Liver (tissue), 3 donors: Measurements from ENCODE around the gene USP35.

Experiments
- ATF3 ChIP-seq: IDR thresholded peaks from 2 replicates; pipeline ENCODE4 v1.6.1; 2016; ENCODE audit warnings: antibody characterized with exemption
- CTCF ChIP-seq: fragments of 150-350 bp; IDR thresholded peaks from 2 replicates; pipeline ENCODE4 v1.5.1; 2017; ENCODE audit warnings: improper control_type of control experiment, low read depth, low read length; ENCODE audit not compliant: missing input control
- EGR1 ChIP-seq, 2 donors: IDR thresholded peaks; 2 replicates each; pipeline ENCODE4 v1.6.1; 2016 to 2018; ENCODE audit warnings: antibody characterized with exemption in 2 of 2, low read depth in 2 of 2
- FOXA1 ChIP-seq: IDR thresholded peaks from 2 replicates; pipeline ENCODE4 v1.6.1; 2016; ENCODE audit warnings: antibody characterized with exemption
- GABPA ChIP-seq, 2 donors: IDR thresholded peaks in 1 of 2; conservative IDR thresholded peaks in 1 of 2; 2 replicates each; pipeline ENCODE4 v1.6.1; 2016; ENCODE audit warnings: antibody characterized with exemption in 2 of 2, mild to moderate bottlenecking in 1 of 2, moderate library complexity in 1 of 2
- HNF4A ChIP-seq, 2 donors: conservative IDR thresholded peaks; 2 replicates each; pipeline ENCODE4 v1.6.1; 2016; ENCODE audit warnings: antibody characterized with exemption in 2 of 2, mild to moderate bottlenecking in 2 of 2
- RAD21 ChIP-seq, 2 donors: IDR thresholded peaks; 2 replicates each; pipeline ENCODE4 v1.6.1; 2016; ENCODE audit warnings: antibody characterized with exemption in 2 of 2, mild to moderate bottlenecking in 2 of 2
- REST ChIP-seq: IDR thresholded peaks from 2 replicates; pipeline ENCODE4 v1.6.1; 2016; ENCODE audit warnings: antibody characterized with exemption, mild to moderate bottlenecking
- RXRA ChIP-seq, 2 donors: IDR thresholded peaks; 2 replicates each; pipeline ENCODE4 v1.6.1; 2017 to 2018; ENCODE audit warnings: antibody characterized with exemption in 2 of 2, mild to moderate bottlenecking in 1 of 2
- SP1 ChIP-seq: IDR thresholded peaks from 2 replicates; pipeline ENCODE4 v1.6.1; 2018; ENCODE audit warnings: antibody characterized with exemption, mild to moderate bottlenecking
- TAF1 ChIP-seq: conservative IDR thresholded peaks from 2 replicates; pipeline ENCODE4 v1.6.1; 2016; ENCODE audit warnings: antibody characterized with exemption, mild to moderate bottlenecking
- YY1 ChIP-seq: IDR thresholded peaks from 2 replicates; pipeline ENCODE4 v1.6.1; 2016; ENCODE audit warnings: antibody characterized with exemption, mild to moderate bottlenecking
- ZBTB33 ChIP-seq: IDR thresholded peaks from 2 replicates; pipeline ENCODE4 v1.6.1; 2016; ENCODE audit warnings: antibody characterized with exemption
- donor health status: healthy.
- donor health status: healthy.

GRCh38 chr11:78139422-78140391 lies 49.0 kb upstream of the USP35 start, which contains the start of gene ALG8:
- TF ChIP-seq YY1, result peak; percentile 99
- TF ChIP-seq CTCF, result no peak
- TF ChIP-seq FOXA1, result no peak
- TF ChIP-seq GABPA (IDR thresholded peaks at IDR 0.05 in 1 of 2, conservative IDR thresholded peaks at IDR 0.05 in 1 of 2), result peak; percentile 12 to 90
- TF ChIP-seq ZBTB33, result peak; percentile 43
- peak; percentile 64 for TF ChIP-seq REST
- peak; percentile 20 to 45 for TF ChIP-seq RXRA (IDR thresholded peaks at IDR 0.05)
- TF ChIP-seq HNF4A (conservative IDR thresholded peaks at IDR 0.05), result no peak
- no peak for TF ChIP-seq ATF3
- peak; percentile 80 for TF ChIP-seq TAF1
- no peak for TF ChIP-seq EGR1 (IDR thresholded peaks at IDR 0.05; ENCODE audit: low read depth in 2 of 2)
- TF ChIP-seq SP1, result peak; percentile 55
- TF ChIP-seq RAD21 (IDR thresholded peaks at IDR 0.05), result peak; percentile 60 to 67
